Prostate gland (tissue), 2 donors: Measurements from ENCODE around the gene FUT2.
"Not testable (repeated sequence)": the region's sequence is repeated elsewhere in the genome, so short reads cannot be mapped to it uniquely, and the experiment has no call there.

Source experiments
- CTCF ChIP-seq, 4 experiments: fragments of 200-600 bp in 2 of 4; fragments of 450-650 bp in 2 of 4; sonication (generic) in 2 of 4; IDR thresholded peaks; 1 replicate in 3 of 4; 2 replicates in 1 of 4; pipeline ENCODE4 v1.5.1; 2016 to 2019; ENCODE audit warnings: antibody characterized with exemption in 4 of 4, mild to moderate bottlenecking in 2 of 4, moderate library complexity in 2 of 4
- POLR2A ChIP-seq: fragments of 450-650 bp; IDR thresholded peaks from one replicate; pipeline ENCODE4 v1.6.1; 2016; ENCODE audit warnings: antibody characterized with exemption, mild to moderate bottlenecking

GRCh38 chr19:48718106-48718505, 22.3 kb downstream of the FUT2 start:
- TF ChIP-seq POLR2A; CTCF (IDR thresholded peaks at IDR 0.05): not testable (repeated sequence)
